Neural crest cell (in vitro differentiated cells): ENCODE measurements around the gene TMEM191C. TPM values are rescaled to one million over a fixed set of nuclear protein-coding genes. Genes with fewer than 3 reads are reported as not detected.
"Not testable (repeated sequence)": the region's sequence is repeated elsewhere in the genome, so short reads cannot be mapped to it uniquely, and the experiment has no call there.

ENCODE experiments used
- DNase-seq: peaks from one replicate; pipeline ENCODE4 v3.0.0; 2021; ENCODE audit warnings: low read depth, mixed read lengths, low spot score
- H3K27ac Mint-ChIP-seq: one replicate; pipeline ENCODE4 v1.8.0; 2021; ENCODE audit warnings: mild to moderate bottlenecking, mixed read lengths; ENCODE audit not compliant: unreplicated experiment
- H3K27me3 Mint-ChIP-seq: 2 replicates; pipeline ENCODE4 v1.8.0; 2021; ENCODE audit warnings: low read depth, mild to moderate bottlenecking, mixed read lengths
- H3K36me3 Mint-ChIP-seq: 2 replicates; pipeline ENCODE4 v1.8.0; 2021; ENCODE audit warnings: low read depth, mild to moderate bottlenecking, mixed read lengths
- H3K4me1 Mint-ChIP-seq: 2 replicates; pipeline ENCODE4 v1.8.0; 2021; ENCODE audit warnings: mixed read lengths
- H3K4me3 Mint-ChIP-seq: one replicate; pipeline ENCODE4 v1.8.0; 2021; ENCODE audit warnings: mild to moderate bottlenecking, mixed read lengths
- H3K9me3 Mint-ChIP-seq: 2 replicates; pipeline ENCODE4 v1.8.0; 2021; ENCODE audit warnings: mixed read lengths
- total RNA-seq: library from RNA; stranded (reverse); gene quantifications from 2 replicates; pipeline ENCODE4 v1.2.1, GENCODE V29; 2021

TMEM191C gene
- total RNA-seq, 1 donor from 2014 or later, result 2.2 TPM

- DNase-seq, H3K27ac Mint-ChIP-seq, H3K27me3 Mint-ChIP-seq, H3K9me3 Mint-ChIP-seq, H3K36me3 Mint-ChIP-seq, H3K4me1 Mint-ChIP-seq, H3K4me3 Mint-ChIP-seq: not testable (repeated sequence)
These were observed 23.4 kb downstream of the TMEM191C start for GRCh38 chr22:21490556-21490955.

- not testable (repeated sequence) for H3K4me1 Mint-ChIP-seq, H3K36me3 Mint-ChIP-seq, H3K9me3 Mint-ChIP-seq, H3K4me3 Mint-ChIP-seq, H3K27me3 Mint-ChIP-seq, H3K27ac Mint-ChIP-seq, DNase-seq
These were observed 25.1 kb downstream of the TMEM191C start for GRCh38 chr22:21492271-21492670.

DNA sequence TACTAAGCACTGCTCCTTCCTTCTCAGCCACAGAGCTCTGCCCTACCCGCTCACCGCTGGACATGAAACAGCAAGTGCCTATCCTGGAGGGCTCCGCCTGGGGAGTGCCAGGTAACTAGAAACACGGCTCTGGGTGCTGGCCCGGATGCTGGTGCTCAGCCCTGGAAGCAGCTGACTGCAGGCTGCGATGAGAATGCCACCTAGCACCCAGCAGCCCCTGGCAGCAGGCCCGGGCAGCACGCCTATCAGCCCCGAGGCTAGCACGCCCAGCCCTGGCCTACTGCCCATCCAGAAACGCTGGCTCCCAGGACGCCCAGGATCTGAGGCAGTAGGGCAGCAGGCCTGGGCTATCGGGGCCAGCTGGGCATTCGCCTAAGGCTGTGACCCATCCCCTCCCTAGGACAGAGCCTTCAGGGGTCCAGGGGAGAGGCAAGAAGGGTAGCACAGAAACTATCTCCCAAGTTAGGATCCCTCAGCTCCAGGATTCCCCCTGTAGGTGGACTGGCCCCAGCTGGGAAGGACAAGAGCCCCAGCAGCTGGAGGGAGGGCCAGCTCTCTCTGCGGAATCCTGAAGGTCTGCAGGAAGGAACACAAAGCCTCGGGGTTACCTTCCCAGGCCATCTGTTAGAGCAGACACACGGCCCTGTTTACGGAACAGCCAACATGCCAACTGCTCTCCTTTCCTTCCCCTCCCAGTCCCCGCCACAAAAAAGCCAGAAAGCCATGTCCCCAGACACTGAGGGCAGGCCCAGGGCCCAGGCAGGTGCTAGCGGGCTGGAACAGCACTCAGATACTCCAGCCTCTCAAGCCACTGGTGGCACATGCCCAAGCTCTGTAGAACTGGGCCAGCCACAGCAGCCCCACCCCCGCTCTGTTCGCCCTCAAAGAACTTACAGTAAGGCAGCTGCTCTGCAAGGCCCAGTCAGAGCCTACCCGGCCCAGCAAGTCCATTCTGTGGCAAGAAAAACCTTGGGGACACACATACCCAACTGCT, 26.9 kb downstream of the TMEM191C start:
- H3K4me3 Mint-ChIP-seq, DNase-seq, H3K27ac Mint-ChIP-seq, H3K9me3 Mint-ChIP-seq, H3K4me1 Mint-ChIP-seq, H3K36me3 Mint-ChIP-seq, H3K27me3 Mint-ChIP-seq: not testable (repeated sequence)

GRCh38 chr22:21497984-21498383, 30.8 kb downstream of the TMEM191C start:
- not testable (repeated sequence) for H3K9me3 Mint-ChIP-seq, DNase-seq, H3K27me3 Mint-ChIP-seq, H3K36me3 Mint-ChIP-seq, H3K4me1 Mint-ChIP-seq, H3K4me3 Mint-ChIP-seq, H3K27ac Mint-ChIP-seq

DNA sequence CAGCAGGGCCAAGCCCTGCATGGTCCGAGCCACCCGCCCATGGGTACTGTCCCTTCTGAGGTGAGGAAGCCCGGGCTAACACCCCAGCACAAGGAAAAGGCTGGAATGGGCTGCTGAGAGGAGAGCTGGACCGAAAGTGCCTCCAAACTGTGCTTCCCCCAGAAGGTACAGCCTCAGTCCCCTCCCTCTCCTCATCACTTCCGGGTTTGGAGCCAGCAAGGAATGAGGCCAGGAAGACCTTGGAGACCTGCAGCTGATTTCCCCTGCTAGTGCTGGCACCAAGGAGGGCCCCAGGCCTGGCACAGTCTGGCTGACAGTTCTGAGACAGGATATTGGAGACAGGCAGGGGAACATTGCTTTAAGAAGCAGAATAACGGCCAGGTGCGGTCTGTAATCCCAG, 31.3 kb downstream of the TMEM191C start:
- not testable (repeated sequence) for H3K36me3 Mint-ChIP-seq, H3K27ac Mint-ChIP-seq, H3K9me3 Mint-ChIP-seq, H3K4me3 Mint-ChIP-seq, H3K4me1 Mint-ChIP-seq, H3K27me3 Mint-ChIP-seq, DNase-seq

GRCh38 chr22:21499623-21500506, 32.7 kb downstream of the TMEM191C start:
- H3K27ac Mint-ChIP-seq, DNase-seq, H3K4me1 Mint-ChIP-seq, H3K4me3 Mint-ChIP-seq, H3K36me3 Mint-ChIP-seq, H3K9me3 Mint-ChIP-seq, H3K27me3 Mint-ChIP-seq: not testable (repeated sequence)

DNA sequence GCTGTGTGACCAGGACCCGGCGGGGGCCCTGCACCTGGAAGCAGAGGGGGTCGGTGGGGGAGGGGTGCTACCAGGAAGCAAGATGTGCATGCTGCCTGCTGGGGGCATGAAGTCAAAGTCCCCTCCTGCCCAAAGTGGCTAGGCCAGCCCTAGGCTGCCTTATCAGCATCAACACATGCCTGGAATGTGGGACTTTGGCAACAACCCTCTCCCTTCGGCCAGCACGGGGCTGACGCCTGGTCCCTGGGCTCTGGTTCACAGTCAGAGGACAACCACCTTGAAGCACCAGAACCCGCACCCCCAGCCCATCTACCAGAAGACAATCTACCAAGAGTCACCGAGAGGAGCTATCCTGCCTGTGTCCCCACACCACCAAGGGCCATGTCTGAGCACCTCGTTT, 43.2 kb downstream of the TMEM191C start:
- H3K4me1 Mint-ChIP-seq, H3K4me3 Mint-ChIP-seq, H3K36me3 Mint-ChIP-seq, H3K27me3 Mint-ChIP-seq, H3K27ac Mint-ChIP-seq, H3K9me3 Mint-ChIP-seq, DNase-seq: not testable (repeated sequence)

DNA sequence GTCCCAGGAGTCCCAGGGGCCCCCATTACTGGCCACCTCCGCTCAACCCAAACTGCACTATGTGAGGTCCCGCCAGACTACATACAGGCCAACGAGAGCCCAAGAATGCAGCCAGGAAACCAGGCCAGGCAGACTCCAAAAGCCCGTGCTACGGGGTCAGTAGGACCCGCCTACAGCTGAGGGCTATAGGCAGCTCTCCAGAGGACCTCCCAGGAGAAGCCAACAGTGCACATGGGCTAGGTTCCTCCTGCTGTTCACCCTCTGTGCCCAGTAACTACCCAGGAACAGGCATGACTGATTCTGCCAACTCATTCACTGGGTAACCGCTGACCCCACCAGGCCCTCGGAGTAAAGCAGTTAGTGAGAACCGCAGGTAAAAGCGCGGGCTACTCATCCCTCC, 44.8 kb downstream of the TMEM191C start:
- H3K4me1 Mint-ChIP-seq, H3K36me3 Mint-ChIP-seq, H3K9me3 Mint-ChIP-seq, H3K27ac Mint-ChIP-seq, H3K27me3 Mint-ChIP-seq, DNase-seq, H3K4me3 Mint-ChIP-seq: not testable (repeated sequence)

DNA sequence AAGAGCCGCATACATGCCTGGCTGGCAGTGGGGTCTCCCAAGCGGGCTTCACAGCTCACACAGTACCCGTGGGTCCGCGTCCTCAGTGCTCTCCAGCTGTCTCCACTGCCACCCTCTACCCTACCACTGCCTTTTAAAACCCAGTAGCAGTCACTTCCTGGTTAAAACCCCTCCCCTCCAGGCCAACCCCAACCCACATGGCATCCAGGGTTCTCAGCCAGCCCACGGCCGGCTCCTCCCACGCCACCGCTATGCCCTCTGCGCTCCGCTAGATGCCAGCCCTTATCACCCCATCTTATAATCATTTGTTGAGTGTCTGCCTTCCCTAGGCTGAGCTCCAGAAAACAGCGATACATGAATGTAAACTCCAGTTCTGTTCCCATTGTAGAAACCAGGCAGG, 46.9 kb downstream of the TMEM191C start:
- H3K4me3 Mint-ChIP-seq, DNase-seq, H3K4me1 Mint-ChIP-seq, H3K9me3 Mint-ChIP-seq, H3K27me3 Mint-ChIP-seq, H3K27ac Mint-ChIP-seq, H3K36me3 Mint-ChIP-seq: not testable (repeated sequence)

DNA sequence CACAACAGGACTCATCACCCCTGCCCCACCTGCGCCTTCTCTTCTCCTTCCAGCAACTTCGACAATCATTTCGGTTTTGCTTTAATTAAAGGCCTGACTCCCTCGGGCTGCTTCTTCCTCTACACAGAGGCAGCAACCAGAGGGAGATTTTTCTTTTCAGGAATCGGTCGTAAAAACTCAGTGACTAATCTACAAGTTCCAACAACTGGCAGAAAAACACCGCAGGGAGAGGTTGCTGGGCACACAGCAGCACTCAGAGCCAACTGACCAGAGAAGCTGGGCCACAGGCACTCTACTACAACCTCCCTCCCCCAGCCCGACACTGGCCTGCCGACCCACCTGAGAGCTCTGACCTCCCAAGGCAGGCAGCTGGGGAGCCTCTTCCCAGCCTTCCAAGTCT, 48.0 kb downstream of the TMEM191C start:
- not testable (repeated sequence) for DNase-seq, H3K9me3 Mint-ChIP-seq, H3K27me3 Mint-ChIP-seq, H3K4me3 Mint-ChIP-seq, H3K36me3 Mint-ChIP-seq, H3K4me1 Mint-ChIP-seq, H3K27ac Mint-ChIP-seq

DNA sequence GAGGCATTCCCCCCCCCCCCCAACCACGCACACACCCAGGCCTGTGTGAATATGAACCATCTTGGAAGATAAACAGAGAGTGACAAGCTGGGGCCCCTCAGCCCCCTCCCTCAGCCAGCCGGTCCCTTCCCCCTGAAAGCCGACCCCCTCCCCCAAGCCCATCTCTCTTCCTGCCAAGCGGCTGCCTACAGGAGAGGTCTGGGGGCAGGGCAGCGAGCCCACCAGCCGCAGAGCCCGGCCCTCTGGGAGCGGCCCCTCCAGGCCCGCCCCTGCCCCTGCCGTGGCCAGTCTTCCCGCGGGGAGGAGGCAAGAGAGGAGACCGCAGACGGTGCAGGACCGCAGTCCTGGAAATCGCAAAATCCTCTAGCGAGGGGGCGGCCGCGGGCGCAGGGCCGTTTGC, 49.3 kb downstream of the TMEM191C start:
- not testable (repeated sequence) for H3K27me3 Mint-ChIP-seq, H3K9me3 Mint-ChIP-seq, H3K4me1 Mint-ChIP-seq, DNase-seq, H3K27ac Mint-ChIP-seq, H3K36me3 Mint-ChIP-seq, H3K4me3 Mint-ChIP-seq

DNA sequence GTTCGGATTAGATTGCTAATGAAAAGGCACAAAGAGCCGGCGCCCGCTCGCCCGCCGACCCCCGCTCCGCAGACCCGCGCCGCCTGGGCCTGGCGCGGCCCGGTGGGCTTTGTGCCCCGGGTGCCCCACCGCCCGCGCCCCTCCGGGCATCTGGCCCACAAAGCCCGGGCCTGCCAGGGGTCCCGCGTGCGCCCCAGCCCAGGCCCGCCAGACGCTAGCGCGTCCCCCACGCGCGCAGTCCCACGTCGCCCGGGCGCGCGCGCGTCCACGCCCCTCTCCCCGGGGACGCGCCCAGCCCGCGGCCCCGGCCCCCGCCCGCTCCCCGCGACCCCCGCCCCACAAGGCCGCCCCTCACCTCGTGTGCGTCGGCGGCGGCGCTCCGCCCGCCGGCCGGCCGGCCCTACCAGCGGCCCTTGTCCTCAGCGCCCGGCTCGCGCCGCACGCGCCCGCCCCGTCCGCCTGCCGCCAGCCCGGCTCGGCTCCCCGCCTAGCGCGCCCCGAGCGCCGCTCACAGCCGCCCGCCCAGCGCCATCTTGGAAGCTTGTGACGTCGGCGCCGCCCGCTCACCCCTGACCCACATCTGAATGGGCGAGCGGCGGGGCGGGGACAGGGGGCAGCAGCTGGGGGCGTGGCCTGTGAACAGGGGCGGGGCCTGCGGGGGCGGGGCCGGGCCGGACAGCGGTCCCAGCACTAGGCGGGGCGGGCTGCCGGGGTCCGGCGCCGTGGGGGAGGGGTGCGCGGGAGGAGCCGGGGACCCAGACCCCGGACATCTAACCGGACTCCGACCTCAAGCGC, 50.0 kb downstream of the TMEM191C start:
- not testable (repeated sequence) for H3K4me3 Mint-ChIP-seq, H3K4me1 Mint-ChIP-seq, DNase-seq, H3K27ac Mint-ChIP-seq, H3K27me3 Mint-ChIP-seq, H3K9me3 Mint-ChIP-seq, H3K36me3 Mint-ChIP-seq
